Stimulated activated CD8-positive, alpha-beta memory T cell treated with anti-CD3 and anti-CD28 coated beads, Interleukin-7, amount 100 ng/mL, for 24 hours (primary cell): Measurements from ENCODE around the gene CST3.

ENCODE experiments used
- DNase-seq: peaks from one replicate; pipeline ENCODE4 v3.0.0-alpha.2; 2020; ENCODE audit warnings: low read depth

The CST3 gene

GRCh38 chr20:23602241-23602640 lies 35.5 kb downstream of the CST3 start:
- no peak for DNase-seq

- DNase-seq = no peak
These were observed 36.0 kb downstream of the CST3 start for GRCh38 chr20:23601715-23602114.

- no peak for DNase-seq
These were observed 39.3 kb downstream of the CST3 start for GRCh38 chr20:23598481-23598880.

- no peak for DNase-seq
These were observed 41.0 kb downstream of the CST3 start for GRCh38 chr20:23596579-23597250.

GRCh38 chr20:23595941-23596340 lies 41.8 kb downstream of the CST3 start:
- no peak for DNase-seq

GRCh38 chr20:23588434-23589403 lies 49.0 kb downstream of the CST3 start:
- DNase-seq = no peak

- DNase-seq = no peak
These were observed 50.1 kb downstream of the CST3 start for GRCh38 chr20:23587631-23588030.

GRCh38 chr20:23586735-23587525 lies 50.8 kb downstream of the CST3 start:
- DNase-seq = no peak

GRCh38 chr20:23585808-23586734 lies 51.7 kb downstream of the CST3 start:
- no peak for DNase-seq

GRCh38 chr20:23585449-23585807 lies 52.3 kb downstream of the CST3 start:
- no peak for DNase-seq

GRCh38 chr20:23584434-23585199 lies 53.1 kb downstream of the CST3 start:
- DNase-seq = no peak
